Tibial artery (tissue), 4 donors: ENCODE results near the gene TMA7.

Experiments used
- DNase-seq, 2 donors: peaks; one replicate each; pipeline ENCODE4 v3.0.0-alpha.2; 2019
- H3K27ac ChIP-seq, 2 donors: fragments of 200-600 bp; sonication (generic) in 1 of 2; 1 replicate in 1 of 2; 2 replicates in 1 of 2; pipeline ENCODE4 v1.5.1; 2018 to 2019; ENCODE audit warnings: mild to moderate bottlenecking in 1 of 2
- H3K27me3 ChIP-seq, 2 donors: fragments of 200-600 bp; sonication (generic) in 1 of 2; one replicate each; pipeline versions ENCODE4 v1.5.1 to v1.6.0; 2016 to 2019
- H3K36me3 ChIP-seq, 3 donors: fragments of 200-600 bp; sonication (generic) in 2 of 3; one replicate each; pipeline ENCODE4 v1.5.1; 2016 to 2019; ENCODE audit warnings: mild to moderate bottlenecking in 2 of 3
- H3K4me1 ChIP-seq, 4 donors: fragments of 200-600 bp; sonication (generic) in 2 of 4; 1 replicate in 3 of 4; 2 replicates in 1 of 4; pipeline ENCODE4 v1.5.1; 2016 to 2019
- H3K4me3 ChIP-seq, 2 donors: fragments of 200-600 bp; sonication (generic) in 1 of 2; 1 replicate in 1 of 2; 2 replicates in 1 of 2; pipeline ENCODE4 v1.5.1; 2018 to 2019; ENCODE audit warnings: mild to moderate bottlenecking in 2 of 2
- H3K9me3 ChIP-seq, 3 donors: fragments of 200-600 bp; sonication (generic) in 1 of 3; one replicate each; pipeline ENCODE4 v1.5.1; 2016 to 2019
- intact Hi-C: fragments of 100-400 bp; cut with DNase I; formaldehyde crosslinking; loops from one replicate; pipeline ENCODE4 v1.15.0; 2023; ENCODE audit warnings: low total_unique reads
- TF ChIP-seq, protein P1 (sequence below), 2 experiments: fragments of 200-600 bp in 1 of 2; fragments of 450-650 bp in 1 of 2; IDR thresholded peaks; one replicate each; pipeline ENCODE4 v1.5.1; 2017 to 2019; ENCODE audit warnings: antibody characterized with exemption in 2 of 2, mild to moderate bottlenecking in 1 of 2, moderate library complexity in 1 of 2

The TMA7 gene

DNA sequence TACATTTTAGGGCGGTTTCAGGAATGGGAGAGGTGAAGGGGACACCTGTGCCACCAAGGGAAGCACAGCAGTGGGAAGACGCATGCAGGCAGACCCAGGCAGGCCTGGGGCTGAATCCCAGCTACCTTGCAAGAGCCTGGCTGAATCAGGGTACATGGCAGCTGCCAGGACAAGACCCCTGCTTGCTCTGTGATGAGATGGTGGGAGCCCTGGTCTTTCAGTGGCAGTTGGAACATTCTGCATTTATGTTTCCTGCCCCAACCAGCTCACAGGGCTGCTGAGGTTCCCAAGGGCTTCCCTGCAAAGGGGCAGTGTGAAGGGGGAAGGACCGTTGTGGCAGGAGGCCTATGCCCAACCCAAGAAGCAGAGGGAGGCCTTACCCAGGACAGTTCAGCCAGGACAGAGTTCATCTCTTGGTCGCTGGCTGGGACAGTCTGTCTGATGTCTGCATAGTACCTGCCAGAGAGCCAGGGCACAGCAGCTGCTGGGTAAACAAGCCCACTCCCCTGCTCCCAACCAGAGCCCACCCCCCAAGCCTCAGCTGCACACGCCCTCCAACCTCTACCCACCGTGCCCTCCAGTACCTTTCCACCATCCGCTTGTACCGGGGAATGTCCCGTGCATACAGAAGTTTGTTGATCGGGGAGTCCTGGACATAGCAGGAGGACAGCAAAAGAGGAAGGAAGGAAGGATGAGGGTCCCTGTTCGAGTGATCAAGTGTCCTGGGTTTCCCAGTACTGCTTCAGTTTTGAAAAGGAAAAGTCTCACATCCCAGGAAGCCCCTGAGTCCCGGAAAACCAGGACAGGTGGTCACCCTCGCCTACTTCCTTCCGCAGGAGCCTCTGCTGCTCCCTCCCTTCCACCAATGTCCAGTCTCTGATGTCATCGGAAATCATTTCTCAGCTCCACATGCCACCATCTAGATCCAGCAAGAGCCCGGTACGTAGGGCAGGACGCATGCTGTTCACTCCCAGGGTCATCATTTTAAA lies 33.3 kb upstream of the TMA7 start:
- intact Hi-C loops, result no loop called here
- DNase-seq, result peak; percentile 19 to 63
- Histone ChIP-seq H3K27me3 (no peaks in the 10 kb centered on the region), H3K4me3 (no peak overlapping the region), H3K27ac (peak overlapping the region; percentile 84 to 85), H3K9me3 (no peaks in the 10 kb centered on the region), H3K36me3 (peaks cover 71 to 91% (median 89%) of the 10 kb centered on the region in 3 donors), H3K4me1 (peaks cover 0 to 44% (median 38%) of the 10 kb centered on the region in 4 donors)
- TF ChIP-seq, protein P1, sequence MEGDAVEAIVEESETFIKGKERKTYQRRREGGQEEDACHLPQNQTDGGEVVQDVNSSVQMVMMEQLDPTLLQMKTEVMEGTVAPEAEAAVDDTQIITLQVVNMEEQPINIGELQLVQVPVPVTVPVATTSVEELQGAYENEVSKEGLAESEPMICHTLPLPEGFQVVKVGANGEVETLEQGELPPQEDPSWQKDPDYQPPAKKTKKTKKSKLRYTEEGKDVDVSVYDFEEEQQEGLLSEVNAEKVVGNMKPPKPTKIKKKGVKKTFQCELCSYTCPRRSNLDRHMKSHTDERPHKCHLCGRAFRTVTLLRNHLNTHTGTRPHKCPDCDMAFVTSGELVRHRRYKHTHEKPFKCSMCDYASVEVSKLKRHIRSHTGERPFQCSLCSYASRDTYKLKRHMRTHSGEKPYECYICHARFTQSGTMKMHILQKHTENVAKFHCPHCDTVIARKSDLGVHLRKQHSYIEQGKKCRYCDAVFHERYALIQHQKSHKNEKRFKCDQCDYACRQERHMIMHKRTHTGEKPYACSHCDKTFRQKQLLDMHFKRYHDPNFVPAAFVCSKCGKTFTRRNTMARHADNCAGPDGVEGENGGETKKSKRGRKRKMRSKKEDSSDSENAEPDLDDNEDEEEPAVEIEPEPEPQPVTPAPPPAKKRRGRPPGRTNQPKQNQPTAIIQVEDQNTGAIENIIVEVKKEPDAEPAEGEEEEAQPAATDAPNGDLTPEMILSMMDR (IDR thresholded peaks at IDR 0.05), result no peak

DNA sequence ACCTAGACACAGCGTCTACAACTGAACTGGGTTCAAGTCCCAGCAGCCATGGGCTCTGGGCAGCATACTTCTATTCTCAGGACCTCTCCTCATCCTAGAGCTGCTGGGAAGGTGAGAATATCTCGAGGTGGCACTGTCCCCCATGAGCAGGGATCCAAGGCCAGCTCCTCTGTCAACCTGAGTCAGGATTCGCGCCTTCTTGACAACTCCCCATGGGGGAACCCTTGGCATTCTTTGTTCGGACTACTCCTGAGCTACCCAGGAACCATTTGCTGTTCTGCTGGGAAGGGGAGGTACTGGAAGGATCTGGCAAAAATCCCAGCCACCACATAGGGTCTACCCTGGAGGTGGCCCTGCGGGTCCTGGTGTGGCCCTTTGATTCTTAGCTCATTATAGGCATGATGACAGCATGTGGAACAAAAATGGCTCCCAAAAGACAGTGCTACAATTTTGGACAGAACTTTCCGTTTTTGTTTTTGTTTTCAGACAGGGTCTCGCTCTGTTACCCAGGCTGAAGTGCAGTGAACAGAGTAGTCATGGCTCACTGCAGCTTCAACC lies 32.4 kb upstream of the TMA7 start:
- TF ChIP-seq, protein P1 (IDR thresholded peaks at IDR 0.05), result no peak
- Histone ChIP-seq H3K4me1 (peaks cover 0 to 37% (median 31%) of the 10 kb centered on the region in 4 donors), H3K27me3 (no peaks in the 10 kb centered on the region), H3K9me3 (no peaks in the 10 kb centered on the region), H3K4me3 (no peak overlapping the region), H3K36me3 (peaks cover 80 to 100% (median 98%) of the 10 kb centered on the region in 3 donors), H3K27ac (peak overlapping the region; percentile 84 to 85)
- DNase-seq, result peak; percentile 13 to 38
- intact Hi-C loops, result no loop called here

GRCh38 chr3:48408823-48409281 lies 31.2 kb upstream of the TMA7 start:
- no peaks in the 10 kb centered on the region for H3K9me3 ChIP-seq
- peaks cover 0 to 37% (median 24%) of the 10 kb centered on the region in 4 donors for H3K4me1 ChIP-seq
- no peaks in the 10 kb centered on the region for H3K27me3 ChIP-seq
- TF ChIP-seq, protein P1 (IDR thresholded peaks at IDR 0.05), result no peak
- intact Hi-C loops, result no loop called here
- H3K4me3 ChIP-seq, result no peak overlapping the region
- peak; percentile 18 to 63 for DNase-seq
- peaks cover 86 to 100% (median 99%) of the 10 kb centered on the region in 3 donors for H3K36me3 ChIP-seq
- peak overlapping the region; percentile 84 to 85 for H3K27ac ChIP-seq

- TF ChIP-seq, protein P1 (IDR thresholded peaks at IDR 0.05), result no peak
- intact Hi-C loops, result no loop called here
- Histone ChIP-seq H3K36me3 (peaks cover 87 to 100% (median 99%) of the 10 kb centered on the region in 3 donors), H3K4me1 (peaks cover 0 to 37% (median 22%) of the 10 kb centered on the region in 4 donors), H3K9me3 (no peaks in the 10 kb centered on the region), H3K4me3 (no peak overlapping the region), H3K27me3 (no peaks in the 10 kb centered on the region), H3K27ac (peak overlapping the region; percentile 84 to 85)
- DNase-seq, result peak; percentile 16 to 64
These were observed 30.5 kb upstream of the TMA7 start for GRCh38 chr3:48409291-48410201.
